ENCODE results near the gene SUSD5.
"Not testable (repeated sequence)": the region's sequence is repeated elsewhere in the genome, so short reads cannot be mapped to it uniquely, and the experiment has no call there.

The SUSD5 gene

GRCh38 chr3:33115024-33115768 is 103.4 kb downstream of the SUSD5 start:
- peak; percentile 75 for DNase-seq (ENCODE audit: low spot score)

GRCh38 chr3:33114622-33115023 is 104.0 kb downstream of the SUSD5 start:
- DNase-seq (ENCODE audit: low spot score): no peak

- DNase-seq (ENCODE audit: low spot score): peak; percentile 93
These were observed 104.6 kb downstream of the SUSD5 start, which contains the start of gene CRTAP for GRCh38 chr3:33113772-33114621. Gene CRTAP, plus strand, starts transcription at chr3:33114014. Its CDS starts 64 bp downstream, at chr3:33114078.

GRCh38 chr3:33111581-33111980 is 107.0 kb downstream of the SUSD5 start:
- no peak for DNase-seq (ENCODE audit: low spot score)

GRCh38 chr3:33106854-33107253 is 111.8 kb downstream of the SUSD5 start:
- not testable (repeated sequence) for DNase-seq (ENCODE audit: low spot score)

- no peak for DNase-seq (ENCODE audit: low spot score)
These were observed 113.2 kb downstream of the SUSD5 start for GRCh38 chr3:33105341-33105948.

GRCh38 chr3:33104803-33105202 is 113.8 kb downstream of the SUSD5 start:
- no peak for DNase-seq (ENCODE audit: low spot score)

GRCh38 chr3:33103480-33103879 is 115.1 kb downstream of the SUSD5 start:
- DNase-seq (ENCODE audit: low spot score): no peak

- no peak for DNase-seq (ENCODE audit: low spot score)
These were observed 115.6 kb downstream of the SUSD5 start for GRCh38 chr3:33103034-33103433.

GRCh38 chr3:33100229-33100628 is 118.4 kb downstream of the SUSD5 start:
- no peak for DNase-seq (ENCODE audit: low spot score)
